DOHH2 (cell line): ENCODE results near the gene STIM2.

Experiments used
- H3F3A ChIP-seq: fragments of 200-600 bp; sonication (generic), shearing (Covaris generic); 2 replicates; pipeline ENCODE4 v1.6.0; 2016; ENCODE audit warnings: antibody characterized with exemption, mild to moderate bottlenecking; ENCODE audit not compliant: control insufficient read depth, insufficient read depth
- H3K27ac ChIP-seq: fragments of 200-600 bp; sonication (generic); 2 replicates; pipeline ENCODE4 v1.5.1; 2014; ENCODE audit warnings: low read depth, mild to moderate bottlenecking, low read length, moderate library complexity
- H3K27me3 ChIP-seq: fragments of 200-600 bp; sonication (generic); 2 replicates; pipeline ENCODE4 v1.6.1; 2014; ENCODE audit warnings: mild to moderate bottlenecking, low read length, mixed read lengths; ENCODE audit not compliant: control insufficient read depth
- H3K36me3 ChIP-seq: fragments of 200-600 bp; sonication (generic); 2 replicates; pipeline ENCODE4 v1.6.1; 2014; ENCODE audit warnings: mild to moderate bottlenecking, low read length, moderate library complexity, mixed read lengths; ENCODE audit not compliant: control insufficient read depth
- H3K4me1 ChIP-seq: fragments of 200-600 bp; sonication (generic); 2 replicates; pipeline ENCODE4 v1.6.1; 2014; ENCODE audit warnings: mild to moderate bottlenecking, low read length, mixed read lengths; ENCODE audit not compliant: control insufficient read depth
- H3K4me2 ChIP-seq: fragments of 200-600 bp; sonication (generic); 2 replicates; pipeline ENCODE4 v1.6.0; 2014; ENCODE audit warnings: mild to moderate bottlenecking, low read length, moderate library complexity
- H3K4me3 ChIP-seq: fragments of 200-600 bp; sonication (generic); 2 replicates; pipeline ENCODE4 v1.5.1; 2014; ENCODE audit warnings: mild to moderate bottlenecking, low read length, mixed read lengths
- H3K79me2 ChIP-seq: fragments of 200-600 bp; sonication (generic); 2 replicates; pipeline ENCODE4 v1.6.1; 2014; ENCODE audit warnings: mild to moderate bottlenecking, low read length, mixed read lengths; ENCODE audit not compliant: control insufficient read depth
- H3K9me2 ChIP-seq: fragments of 200-600 bp; sonication (generic); replicated peaks from 2 replicates; pipeline ENCODE4 v1.6.1; 2014; ENCODE audit warnings: mild to moderate bottlenecking, low read length, mixed read lengths; ENCODE audit not compliant: control insufficient read depth
- H3K9me3 ChIP-seq: fragments of 200-600 bp; sonication (generic); 2 replicates; pipeline ENCODE4 v1.6.1; 2014; ENCODE audit warnings: antibody characterized with exemption, low read length, mixed read lengths; ENCODE audit not compliant: control insufficient read depth, insufficient read depth
- H4K20me1 ChIP-seq: fragments of 200-600 bp; sonication (generic); 2 replicates; pipeline ENCODE4 v1.6.0; 2014; ENCODE audit warnings: low read depth, mild to moderate bottlenecking, antibody characterized with exemption, low read length, moderate library complexity; ENCODE audit not compliant: control insufficient read depth, insufficient read depth
- CTCF ChIP-seq: fragments of 200-600 bp; sonication (generic); IDR thresholded peaks from one replicate; pipeline ENCODE4 v1.5.1; 2014; ENCODE audit warnings: antibody characterized with exemption, mild to moderate bottlenecking, low read depth, low read length; ENCODE audit not compliant: poor library complexity, severe bottlenecking
- EZH2phosphoT487 ChIP-seq: fragments of 200-600 bp; sonication (generic); IDR thresholded peaks from 2 replicates; pipeline ENCODE4 v1.6.1; 2017; ENCODE audit warnings: borderline replicate concordance, mild to moderate bottlenecking, antibody characterized with exemption, low read length, moderate library complexity, mixed read lengths

STIM2 gene

DNA sequence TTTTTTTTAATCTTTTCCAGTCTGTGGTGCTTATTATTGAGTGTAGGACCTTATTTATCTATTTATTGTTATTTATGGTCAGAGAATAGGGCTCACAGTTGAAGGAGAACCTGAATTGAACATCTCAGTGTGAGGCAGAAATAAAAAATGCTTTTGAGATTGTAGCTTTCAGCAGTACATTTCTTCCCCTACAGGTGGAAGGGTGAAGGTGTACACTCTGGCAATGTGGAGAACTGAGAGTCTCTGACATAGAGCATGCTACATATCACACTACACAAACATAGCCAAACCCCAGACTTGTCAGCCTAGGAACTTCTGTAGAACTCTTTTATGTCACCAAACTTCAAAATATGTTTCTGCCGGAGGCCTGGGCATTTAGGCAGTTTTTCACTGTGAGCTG lies 140.2 kb downstream of the STIM2 start:
- Histone ChIP-seq H3K79me2 (peaks cover 15% of the 10 kb centered on the region), H3K4me1 (peaks cover 59% of the 10 kb centered on the region), H3K27ac (peak overlapping the region; percentile 9; the same call in 1 of the 2 replicates), H3K9me3 (no peaks in the 10 kb centered on the region), H3K9me2 (no peaks in the 10 kb centered on the region), H3K4me3 (no peak overlapping the region), H3K36me3 (peaks cover 60% of the 10 kb centered on the region), H3K27me3 (no peaks in the 10 kb centered on the region), H3F3A (peaks cover 17% of the 10 kb centered on the region), H3K4me2 (no peak overlapping the region), H4K20me1 (no peaks in the 10 kb centered on the region)
- TF ChIP-seq CTCF (peak; percentile 59), EZH2phosphoT487 (no peak)

GRCh38 chr4:27001398-27002164 lies 140.9 kb downstream of the STIM2 start:
- H3F3A ChIP-seq = peaks cover 17% of the 10 kb centered on the region
- peaks cover 65% of the 10 kb centered on the region for H3K4me1 ChIP-seq
- peak; percentile 41 for TF ChIP-seq CTCF
- no peak for TF ChIP-seq EZH2phosphoT487
- H3K79me2 ChIP-seq = peaks cover 15% of the 10 kb centered on the region
- no peak overlapping the region for H3K4me2 ChIP-seq
- no peak overlapping the region for H3K4me3 ChIP-seq
- H4K20me1 ChIP-seq = no peaks in the 10 kb centered on the region
- H3K9me2 ChIP-seq = no peaks in the 10 kb centered on the region
- no peaks in the 10 kb centered on the region for H3K9me3 ChIP-seq
- H3K27me3 ChIP-seq = no peaks in the 10 kb centered on the region
- peak overlapping the region; percentile 9; the same call in 1 of the 2 replicates for H3K27ac ChIP-seq
- peaks cover 64% of the 10 kb centered on the region for H3K36me3 ChIP-seq

GRCh38 chr4:27003642-27004113 lies 143.0 kb downstream of the STIM2 start:
- H3K27me3 ChIP-seq = no peaks in the 10 kb centered on the region
- peak overlapping the region; percentile 49 for H3K4me2 ChIP-seq
- TF ChIP-seq CTCF (no peak), EZH2phosphoT487 (no peak)
- no peaks in the 10 kb centered on the region for H3K9me3 ChIP-seq
- H3K9me2 ChIP-seq = no peaks in the 10 kb centered on the region
- no peaks in the 10 kb centered on the region for H4K20me1 ChIP-seq
- H3K27ac ChIP-seq = peak overlapping the region; percentile 38
- peaks cover 5% of the 10 kb centered on the region for H3K79me2 ChIP-seq
- peaks cover 73% of the 10 kb centered on the region for H3K4me1 ChIP-seq
- peaks cover 19% of the 10 kb centered on the region for H3F3A ChIP-seq
- peaks cover 70% of the 10 kb centered on the region for H3K36me3 ChIP-seq
- H3K4me3 ChIP-seq = peak overlapping the region; percentile 25
